ENCODE data around the gene RABGAP1L. TPM values are rescaled to one million over a fixed set of nuclear protein-coding genes. Genes with fewer than 3 reads are reported as not detected.

Gene RABGAP1L
- total RNA-seq, 4 donors from 2014 or later: 70.5 to 100 (median 92.6) TPM

DNA sequence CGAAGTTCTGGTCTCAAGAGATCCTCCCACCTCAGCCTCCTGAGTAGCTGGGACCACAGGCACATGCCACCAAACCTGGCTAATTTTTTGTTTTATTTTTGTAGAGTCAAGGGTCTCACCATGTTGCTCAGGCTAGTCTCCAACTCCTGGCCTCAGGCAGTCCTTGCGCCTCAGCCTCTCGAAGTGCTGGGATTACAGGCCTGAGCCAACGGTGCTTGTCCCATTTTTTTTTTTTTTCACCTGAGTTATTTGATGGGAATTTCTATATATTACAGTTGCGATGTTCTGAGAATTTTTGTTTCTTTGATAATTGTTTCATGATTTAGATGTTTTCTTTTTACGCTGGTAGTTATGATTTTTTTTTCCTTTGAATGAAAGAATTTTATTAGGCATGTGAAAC is 2.5 kb downstream of the RABGAP1L start:
- Histone ChIP-seq H3K27ac (peak overlapping the region in 2 of 3 donors; percentile 10 to 94), H3K4me3 (replicated peaks in 1 of 3) (no peak overlapping the region), H3K36me3 (no peaks in the 10 kb centered on the region), H3K4me1 (peaks cover 23 to 28% of the 10 kb centered on the region in 2 donors), H3K9me3 (no peaks in the 10 kb centered on the region), H3K27me3 (no peaks in the 10 kb centered on the region)
- no peak for DNase-seq
- TF ChIP-seq, protein P1, sequence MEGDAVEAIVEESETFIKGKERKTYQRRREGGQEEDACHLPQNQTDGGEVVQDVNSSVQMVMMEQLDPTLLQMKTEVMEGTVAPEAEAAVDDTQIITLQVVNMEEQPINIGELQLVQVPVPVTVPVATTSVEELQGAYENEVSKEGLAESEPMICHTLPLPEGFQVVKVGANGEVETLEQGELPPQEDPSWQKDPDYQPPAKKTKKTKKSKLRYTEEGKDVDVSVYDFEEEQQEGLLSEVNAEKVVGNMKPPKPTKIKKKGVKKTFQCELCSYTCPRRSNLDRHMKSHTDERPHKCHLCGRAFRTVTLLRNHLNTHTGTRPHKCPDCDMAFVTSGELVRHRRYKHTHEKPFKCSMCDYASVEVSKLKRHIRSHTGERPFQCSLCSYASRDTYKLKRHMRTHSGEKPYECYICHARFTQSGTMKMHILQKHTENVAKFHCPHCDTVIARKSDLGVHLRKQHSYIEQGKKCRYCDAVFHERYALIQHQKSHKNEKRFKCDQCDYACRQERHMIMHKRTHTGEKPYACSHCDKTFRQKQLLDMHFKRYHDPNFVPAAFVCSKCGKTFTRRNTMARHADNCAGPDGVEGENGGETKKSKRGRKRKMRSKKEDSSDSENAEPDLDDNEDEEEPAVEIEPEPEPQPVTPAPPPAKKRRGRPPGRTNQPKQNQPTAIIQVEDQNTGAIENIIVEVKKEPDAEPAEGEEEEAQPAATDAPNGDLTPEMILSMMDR (IDR thresholded peaks at IDR 0.05): no peak
- no peak for TF ChIP-seq POLR2A (IDR thresholded peaks at IDR 0.05)
- intact Hi-C loops (cut with DNase I): no loop called here
- WGBS, 2 donors: 88 to 91% methylated on average over 6 of the region's 6 CpGs

DNA sequence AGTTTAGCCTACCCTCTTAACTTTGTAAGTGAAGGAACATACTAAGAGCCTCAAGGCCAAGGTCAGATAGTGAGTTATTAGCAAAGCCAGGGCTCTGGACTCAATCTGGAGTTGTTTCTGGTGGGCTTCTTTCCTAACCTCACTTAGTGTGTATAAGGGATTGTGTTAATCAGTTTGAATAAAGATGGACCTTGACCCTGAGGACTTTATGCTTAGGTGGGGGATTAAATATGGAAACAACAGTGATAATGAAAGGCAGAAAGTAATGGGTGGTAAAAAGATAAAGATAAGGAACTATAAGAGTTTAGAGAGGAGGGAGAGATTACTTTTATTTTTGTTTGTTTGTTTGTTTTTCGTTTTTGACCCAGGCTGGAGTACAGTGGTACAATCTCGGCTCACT is 5.5 kb downstream of the RABGAP1L start:
- TF ChIP-seq, protein P1 (IDR thresholded peaks at IDR 0.05): no peak
- TF ChIP-seq POLR2A (IDR thresholded peaks at IDR 0.05): no peak
- H3K4me3 ChIP-seq (replicated peaks in 1 of 3): no peak overlapping the region
- no peaks in the 10 kb centered on the region for H3K9me3 ChIP-seq
- intact Hi-C loops (cut with DNase I): no loop called here
- H3K4me1 ChIP-seq: peaks cover 22 to 28% of the 10 kb centered on the region in 2 donors
- no peak overlapping the region for H3K27ac ChIP-seq
- no peak for DNase-seq
- WGBS, 2 donors: 95 to 97% methylated on average over 2 of the region's 2 CpGs
- H3K36me3 ChIP-seq: no peaks in the 10 kb centered on the region
- no peaks in the 10 kb centered on the region for H3K27me3 ChIP-seq

- H3K27me3 ChIP-seq: no peaks in the 10 kb centered on the region
- no peak overlapping the region for H3K27ac ChIP-seq
- intact Hi-C loops (cut with DNase I): no loop called here
- H3K9me3 ChIP-seq: no peaks in the 10 kb centered on the region
- H3K4me1 ChIP-seq: peaks cover 22 to 24% of the 10 kb centered on the region in 2 donors
- H3K4me3 ChIP-seq (replicated peaks in 1 of 3): no peak overlapping the region
- DNase-seq: peak; percentile 19 to 37
- 88 to 96% methylated on average over 6 of the region's 6 CpGs for WGBS, 2 donors
- no peak for TF ChIP-seq POLR2A (IDR thresholded peaks at IDR 0.05)
- no peaks in the 10 kb centered on the region for H3K36me3 ChIP-seq
Measured at GRCh38 chr1:174165471-174166137, 6.3 kb downstream of the RABGAP1L start.

GRCh38 chr1:174166530-174167264 is 7.4 kb downstream of the RABGAP1L start:
- H3K27ac ChIP-seq: peak overlapping the region in 1 of 3 donors; percentile 46
- no peaks in the 10 kb centered on the region for H3K36me3 ChIP-seq
- no peak for DNase-seq
- intact Hi-C loops (cut with DNase I): no loop called here
- H3K4me3 ChIP-seq (replicated peaks in 1 of 3): no peak overlapping the region
- no peaks in the 10 kb centered on the region for H3K9me3 ChIP-seq
- TF ChIP-seq, protein P1 (IDR thresholded peaks at IDR 0.05): no peak
- TF ChIP-seq POLR2A (IDR thresholded peaks at IDR 0.05): no peak
- peaks cover 17 to 19% of the 10 kb centered on the region in 2 donors for H3K4me1 ChIP-seq
- 84 to 87% methylated on average over 5 of the region's 5 CpGs for WGBS, 2 donors
- no peaks in the 10 kb centered on the region for H3K27me3 ChIP-seq

GRCh38 chr1:174167265-174167803 is 8.0 kb downstream of the RABGAP1L start:
- no peak overlapping the region for H3K27ac ChIP-seq
- H3K9me3 ChIP-seq: no peaks in the 10 kb centered on the region
- H3K36me3 ChIP-seq: no peaks in the 10 kb centered on the region
- WGBS, 2 donors: 94 to 97% methylated on average over 2 of the region's 2 CpGs
- H3K27me3 ChIP-seq: no peaks in the 10 kb centered on the region
- TF ChIP-seq, protein P1 (IDR thresholded peaks at IDR 0.05): no peak
- TF ChIP-seq POLR2A (IDR thresholded peaks at IDR 0.05): no peak
- H3K4me1 ChIP-seq: peaks cover 13 to 16% of the 10 kb centered on the region in 2 donors
- intact Hi-C loops (cut with DNase I): no loop called here
- H3K4me3 ChIP-seq (replicated peaks in 1 of 3): no peak overlapping the region
- DNase-seq: no peak

All from thyroid gland (tissue), 4 donors.